Immature natural killer cell (primary cell): ENCODE measurements around the gene TMEM51. TPM values are rescaled to one million over a fixed set of nuclear protein-coding genes. Genes with fewer than 3 reads are reported as not detected.

ENCODE experiments used
- DNase-seq, 3 donors: peaks; one replicate each; pipeline ENCODE4 v3.0.0; 2022; ENCODE audit warnings: mixed read lengths in 1 of 3
- H3K27ac Mint-ChIP-seq, 6 donors: one replicate each; pipeline ENCODE4 v1.8.0; 2020; ENCODE audit warnings: mixed read lengths in 6 of 6, mild to moderate bottlenecking in 5 of 6, inconsistent platforms in 4 of 6, moderate library complexity in 3 of 6
- H3K27me3 Mint-ChIP-seq, 3 donors: one replicate each; pipeline ENCODE4 v1.8.0; 2020 to 2021; ENCODE audit warnings: low read depth in 3 of 3, mild to moderate bottlenecking in 3 of 3, mixed read lengths in 3 of 3, moderate library complexity in 3 of 3, inconsistent platforms in 1 of 3
- H3K36me3 Mint-ChIP-seq, 3 donors: one replicate each; pipeline ENCODE4 v1.8.0; 2020; ENCODE audit warnings: mixed read lengths in 3 of 3, inconsistent platforms in 2 of 3, mild to moderate bottlenecking in 2 of 3
- H3K4me1 Mint-ChIP-seq, 2 donors: one replicate each; pipeline ENCODE4 v1.8.0; 2020; ENCODE audit warnings: inconsistent platforms in 2 of 2, mild to moderate bottlenecking in 2 of 2, mixed read lengths in 2 of 2, moderate library complexity in 1 of 2
- H3K4me3 Mint-ChIP-seq, 5 donors: one replicate each; pipeline ENCODE4 v1.8.0; 2020; ENCODE audit warnings: mild to moderate bottlenecking in 5 of 5, mixed read lengths in 5 of 5, inconsistent platforms in 3 of 5, moderate library complexity in 3 of 5
- H3K9me3 Mint-ChIP-seq, 6 donors: one replicate each; pipeline ENCODE4 v1.8.0; 2020; ENCODE audit warnings: mild to moderate bottlenecking in 6 of 6, mixed read lengths in 6 of 6, inconsistent platforms in 4 of 6, moderate library complexity in 3 of 6
- polyA plus RNA-seq, 3 donors: library from polyadenylated mRNA; unstranded; fragments of 300-500 nt; fragmentation: Illumina TruSeq; gene quantifications; one replicate each; pipeline ENCODE4 v1.2.3, GENCODE V29; 2021

TMEM51 gene
- polyA plus RNA-seq, 3 donors from 2014 or later = not detected

DNA sequence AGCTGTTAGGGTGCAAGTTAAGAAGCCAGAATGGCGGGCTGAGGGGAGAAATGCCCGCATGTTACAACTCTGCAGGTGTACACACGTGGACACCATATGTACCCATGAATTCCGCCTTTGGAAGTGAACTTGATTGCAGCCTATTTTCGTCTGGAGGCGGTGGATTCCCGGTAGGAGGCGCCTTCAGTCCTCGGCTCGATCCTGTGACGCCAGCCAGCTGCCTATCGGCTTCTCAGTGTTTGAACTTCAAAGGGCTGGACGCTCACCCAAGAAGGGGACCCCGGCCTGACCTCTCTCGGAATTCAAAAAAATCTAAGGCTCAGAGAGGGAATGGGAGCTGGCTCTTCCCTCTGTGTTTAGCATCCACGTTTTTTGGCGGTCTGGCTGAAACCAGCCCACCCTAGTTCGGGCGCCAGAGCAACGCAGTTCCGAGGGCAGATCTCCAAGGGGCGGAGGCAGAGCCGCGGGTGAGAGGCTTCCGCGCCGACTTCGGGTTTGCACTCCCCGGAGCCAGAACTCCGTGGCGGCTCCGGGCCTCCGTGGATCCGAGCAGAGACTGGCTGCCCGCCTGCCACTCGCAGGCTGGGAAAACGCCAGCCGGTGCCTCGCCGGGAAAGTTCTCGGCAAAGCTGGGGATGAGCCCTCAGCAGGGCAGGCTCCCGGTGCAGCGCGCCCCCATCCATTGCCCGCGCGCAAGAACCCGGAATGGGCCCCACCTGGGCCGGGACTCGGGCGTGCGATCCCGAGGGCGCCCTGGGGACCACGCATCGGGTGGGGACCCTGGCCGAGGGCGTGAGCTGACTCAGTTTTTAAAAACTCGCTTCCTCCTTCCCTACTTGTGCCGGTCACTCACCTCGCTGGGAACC, 996 bp upstream of the TMEM51 start:
- Mint-ChIP-seq H3K27ac (peak overlapping the region in 1 of 6 donors; percentile 58), H3K27me3 (peaks cover 9 to 26% (median 16%) of the 10 kb centered on the region in 3 donors)

DNA sequence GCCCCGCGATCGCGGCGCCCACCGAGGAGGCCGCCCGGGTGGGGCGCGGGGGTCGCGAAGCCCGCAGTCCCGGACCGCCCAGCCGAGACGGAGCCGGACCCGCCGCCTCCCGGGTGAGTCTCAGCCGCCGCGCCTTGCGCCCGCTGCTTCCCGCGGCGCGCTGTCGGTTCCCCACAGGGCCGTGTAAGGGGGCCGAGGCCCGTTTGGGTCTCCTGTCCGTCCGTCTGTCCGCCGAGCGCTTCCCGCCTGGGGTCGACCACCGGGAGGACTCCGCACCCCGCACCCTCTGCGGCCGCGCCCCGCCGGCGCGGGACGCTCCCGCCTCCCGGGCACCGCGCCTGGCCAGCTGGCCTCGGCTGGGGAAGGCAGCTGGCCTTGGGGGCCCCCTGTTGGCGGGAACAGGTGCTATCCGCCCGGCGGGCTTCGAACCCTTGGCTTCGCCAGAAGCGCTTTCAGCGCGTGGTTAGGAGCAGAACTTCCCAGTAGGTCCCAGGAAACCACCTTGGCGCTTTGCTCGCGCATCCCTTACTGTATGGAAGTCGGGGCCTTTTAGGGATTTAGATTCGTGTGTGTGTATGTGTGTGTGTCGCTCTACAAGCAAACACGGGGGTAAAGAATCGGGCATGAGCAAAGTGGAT, 414 bp downstream of the TMEM51 start:
- H3K27me3 Mint-ChIP-seq = peaks cover 9 to 21% (median 16%) of the 10 kb centered on the region in 3 donors
- H3K9me3 Mint-ChIP-seq = no peaks in the 10 kb centered on the region
- peak in 2 of 3 donors; percentile 11 to 13 for DNase-seq
- H3K27ac Mint-ChIP-seq = no peak overlapping the region
- H3K4me3 Mint-ChIP-seq = peak overlapping the region; percentile 50 to 82 (median 68)
- peaks cover 0 to 7% (median 0%) of the 10 kb centered on the region in 3 donors for H3K36me3 Mint-ChIP-seq
- H3K4me1 Mint-ChIP-seq = peaks cover 32 to 34% of the 10 kb centered on the region in 2 donors

More for the DNA sequence above, 996 bp upstream of the TMEM51 start:
- H3K4me1 Mint-ChIP-seq = peaks cover 32 to 34% of the 10 kb centered on the region in 2 donors
- H3K9me3 Mint-ChIP-seq = no peaks in the 10 kb centered on the region
- peak overlapping the region; percentile 33 to 66 (median 48) for H3K4me3 Mint-ChIP-seq
- H3K36me3 Mint-ChIP-seq = peaks cover 0 to 7% (median 0%) of the 10 kb centered on the region in 3 donors
- no peak for DNase-seq

GRCh38 chr1:15154480-15155036, 1.0 kb downstream of the TMEM51 start:
- Mint-ChIP-seq H3K9me3 (no peaks in the 10 kb centered on the region), H3K27me3 (peaks cover 9 to 20% (median 16%) of the 10 kb centered on the region in 3 donors), H3K36me3 (peaks cover 0 to 7% (median 0%) of the 10 kb centered on the region in 3 donors), H3K27ac (no peak overlapping the region), H3K4me1 (peaks cover 32 to 34% of the 10 kb centered on the region in 2 donors), H3K4me3 (peak overlapping the region; percentile 50 to 82 (median 68))
- no peak for DNase-seq

DNA sequence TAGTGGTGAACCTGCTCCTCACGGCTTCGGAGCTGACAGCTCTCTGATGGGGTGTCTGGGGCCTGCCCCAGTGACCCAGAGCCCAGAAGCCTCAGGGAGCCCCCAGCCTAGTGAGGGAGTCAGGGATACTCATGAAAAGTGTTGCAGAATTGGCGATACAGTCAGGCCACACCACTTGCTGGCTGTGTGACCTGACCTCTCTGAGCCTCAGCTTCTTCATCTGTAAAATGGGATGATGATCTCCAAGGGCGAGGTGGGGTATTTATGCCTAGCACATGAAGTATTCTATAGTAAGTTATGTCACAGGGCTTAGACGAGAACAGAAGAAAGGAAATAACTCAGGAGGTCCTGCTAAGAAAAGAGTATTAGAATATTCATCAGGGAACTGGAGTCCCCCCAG, 1.6 kb downstream of the TMEM51 start:
- Mint-ChIP-seq H3K36me3 (peaks cover 0 to 7% (median 0%) of the 10 kb centered on the region in 3 donors), H3K27ac (peak overlapping the region in 2 of 6 donors; percentile 51 to 59), H3K9me3 (no peaks in the 10 kb centered on the region), H3K4me1 (peaks cover 32 to 34% of the 10 kb centered on the region in 2 donors), H3K4me3 (peak overlapping the region in 4 of 5 donors; percentile 33 to 62 (median 50)), H3K27me3 (peaks cover 9 to 16% (median 15%) of the 10 kb centered on the region in 3 donors)
- DNase-seq = no peak

DNA sequence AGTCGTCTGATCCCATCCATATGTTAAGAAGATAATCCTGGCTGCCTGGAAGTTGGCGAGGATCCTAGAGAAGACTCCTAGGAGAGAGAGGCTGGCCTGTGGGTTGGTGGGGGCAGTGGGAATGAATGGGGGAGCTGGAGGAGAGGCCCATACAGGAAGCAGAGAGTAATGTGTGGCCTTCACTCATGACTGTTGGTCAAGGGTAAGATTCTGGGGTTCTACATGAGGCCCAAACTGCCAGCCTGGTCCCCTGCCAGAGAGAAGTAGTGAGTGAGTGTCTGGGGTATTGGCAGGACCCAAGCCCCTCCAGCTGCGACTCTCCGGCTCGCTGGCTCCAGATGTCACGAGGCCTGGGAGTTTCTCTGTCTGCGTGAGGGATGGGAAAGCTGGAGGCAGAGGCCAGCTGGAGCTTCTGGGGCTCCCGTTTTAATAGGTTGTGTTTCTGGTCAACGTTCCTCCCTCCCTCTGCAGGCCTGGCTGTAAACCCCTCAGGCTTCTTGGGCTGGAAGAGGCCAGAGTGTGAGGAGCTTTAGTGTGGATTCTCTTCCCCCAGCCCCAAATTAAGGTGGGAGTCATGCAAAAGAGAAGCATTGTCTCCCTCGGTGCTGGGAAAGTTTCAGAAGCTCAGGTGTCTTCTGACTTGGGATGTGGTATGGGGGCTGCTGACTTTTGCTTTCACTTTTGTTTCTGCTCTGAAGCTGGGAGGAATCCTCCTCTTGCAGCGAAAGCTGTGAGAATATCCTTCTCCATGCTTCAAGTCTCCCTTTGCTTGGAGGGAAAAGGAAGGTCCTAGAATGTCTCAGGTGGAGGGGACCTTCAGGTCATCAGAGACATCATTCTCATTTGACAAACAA, 2.6 kb downstream of the TMEM51 start:
- Mint-ChIP-seq H3K36me3 (peaks cover 0 to 5% (median 0%) of the 10 kb centered on the region in 3 donors), H3K4me3 (peak overlapping the region; percentile 27 to 79 (median 75)), H3K27me3 (peaks cover 9 to 14% (median 10%) of the 10 kb centered on the region in 3 donors), H3K9me3 (no peaks in the 10 kb centered on the region), H3K4me1 (peaks cover 32 to 34% of the 10 kb centered on the region in 2 donors), H3K27ac (peak overlapping the region in 2 of 6 donors; percentile 65 to 74)
- peak in 1 of 3 donors; percentile 16 for DNase-seq

DNA sequence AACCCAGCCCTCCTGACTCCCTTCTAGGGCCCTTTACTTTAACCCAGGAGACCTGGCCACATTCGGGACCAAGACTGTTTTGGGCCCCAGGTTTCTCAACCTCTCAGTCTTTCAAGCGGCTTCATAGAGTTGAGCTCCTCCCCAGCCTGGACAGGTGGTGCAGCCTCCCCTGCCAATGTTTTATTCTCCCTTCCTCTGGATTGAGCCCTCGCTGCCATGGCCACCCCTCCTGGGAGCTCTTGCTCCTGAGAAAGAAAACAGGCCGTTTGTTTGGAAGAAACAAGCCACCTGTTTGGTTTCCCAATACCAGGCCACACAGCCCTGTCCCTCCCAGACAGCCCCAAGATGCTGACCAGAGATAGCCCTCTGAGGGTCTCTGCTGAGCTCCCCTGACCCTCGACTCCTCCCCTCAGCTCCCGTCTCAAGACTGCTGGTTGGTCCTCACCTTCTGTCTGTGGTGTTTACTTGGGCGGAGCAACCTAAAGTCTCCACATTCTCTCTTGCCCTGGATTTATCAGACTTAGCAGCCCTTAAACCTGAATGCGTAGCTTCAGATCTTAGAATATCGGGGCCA, 3.3 kb downstream of the TMEM51 start:
- Mint-ChIP-seq H3K36me3 (peaks cover 0 to 4% (median 0%) of the 10 kb centered on the region in 3 donors), H3K27ac (peak overlapping the region in 2 of 6 donors; percentile 65 to 74), H3K27me3 (peaks cover 7 to 11% (median 8%) of the 10 kb centered on the region in 3 donors), H3K4me3 (peak overlapping the region in 3 of 5 donors; percentile 75 to 79 (median 77)), H3K4me1 (peaks cover 32 to 34% of the 10 kb centered on the region in 2 donors), H3K9me3 (no peaks in the 10 kb centered on the region)
- DNase-seq = no peak

- peaks cover 0 to 4% (median 0%) of the 10 kb centered on the region in 3 donors for H3K36me3 Mint-ChIP-seq
- peaks cover 0 to 8% (median 5%) of the 10 kb centered on the region in 3 donors for H3K27me3 Mint-ChIP-seq
- no peak for DNase-seq
- H3K27ac Mint-ChIP-seq = no peak overlapping the region
- H3K4me1 Mint-ChIP-seq = peaks cover 29 to 30% of the 10 kb centered on the region in 2 donors
- H3K9me3 Mint-ChIP-seq = no peaks in the 10 kb centered on the region
- peak overlapping the region in 1 of 5 donors; percentile 20 for H3K4me3 Mint-ChIP-seq
Measured at GRCh38 chr1:15157524-15158399, 4.2 kb downstream of the TMEM51 start.

DNA sequence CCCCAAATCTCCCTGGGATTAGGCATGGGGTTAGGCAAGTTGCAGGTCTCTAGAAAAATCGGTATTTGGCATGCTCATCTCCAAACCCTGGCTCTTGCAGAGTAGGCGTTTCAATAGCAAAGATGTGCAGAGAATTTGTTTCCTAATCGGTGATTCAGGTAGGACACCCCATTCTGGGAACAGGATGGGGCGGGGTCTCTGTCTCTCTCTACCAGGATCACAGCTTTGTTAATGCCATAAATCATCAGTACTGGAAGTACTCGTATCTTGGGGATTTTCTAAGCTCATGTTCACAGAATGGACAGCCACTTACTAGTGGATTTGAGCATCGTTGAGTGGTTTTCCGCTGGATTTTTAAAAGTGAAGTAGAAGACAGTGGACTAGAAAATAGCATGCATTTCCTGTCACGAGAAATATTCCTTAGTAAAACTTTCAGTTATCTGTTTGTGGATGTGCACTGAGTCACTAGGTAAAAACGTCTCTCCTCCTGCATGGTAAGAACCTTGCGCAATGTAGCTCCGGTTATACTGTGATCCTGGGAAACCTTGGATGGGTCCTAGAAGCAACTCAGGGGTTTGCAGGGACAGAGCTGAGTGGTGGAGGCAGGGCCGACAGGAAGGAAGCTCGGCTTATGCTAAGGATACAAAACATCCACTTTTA, 5.1 kb downstream of the TMEM51 start:
- DNase-seq = no peak
- H3K4me3 Mint-ChIP-seq = no peak overlapping the region
- no peaks in the 10 kb centered on the region for H3K9me3 Mint-ChIP-seq
- peaks cover 26 to 29% of the 10 kb centered on the region in 2 donors for H3K4me1 Mint-ChIP-seq
- H3K27me3 Mint-ChIP-seq = peaks cover 0 to 8% (median 5%) of the 10 kb centered on the region in 3 donors
- H3K36me3 Mint-ChIP-seq = peaks cover 0 to 4% (median 0%) of the 10 kb centered on the region in 3 donors
- no peak overlapping the region for H3K27ac Mint-ChIP-seq

DNA sequence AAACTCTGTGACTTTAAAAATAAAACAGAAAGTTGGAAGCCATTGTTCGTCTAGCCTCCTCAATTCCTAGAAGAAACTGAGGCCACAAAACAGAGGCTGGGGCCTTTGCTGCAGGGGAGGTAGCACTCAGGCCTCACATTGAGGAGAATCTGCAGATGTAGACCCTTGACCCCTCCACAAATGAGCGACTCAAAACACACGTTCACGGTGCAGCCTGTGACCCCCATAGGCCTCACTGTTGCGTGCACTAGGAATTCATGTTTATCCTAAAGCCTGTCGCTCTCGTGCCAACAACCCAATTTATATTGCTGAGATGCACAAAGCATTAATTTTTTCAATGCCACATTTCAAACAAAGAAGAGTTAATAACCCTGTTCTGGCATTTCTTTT, 5.6 kb downstream of the TMEM51 start:
- Mint-ChIP-seq H3K4me1 (peaks cover 24 to 27% of the 10 kb centered on the region in 2 donors), H3K4me3 (no peak overlapping the region), H3K9me3 (no peaks in the 10 kb centered on the region), H3K27ac (no peak overlapping the region), H3K36me3 (peaks cover 0 to 4% (median 0%) of the 10 kb centered on the region in 3 donors), H3K27me3 (peaks cover 0 to 7% (median 5%) of the 10 kb centered on the region in 3 donors)
- DNase-seq = no peak

DNA sequence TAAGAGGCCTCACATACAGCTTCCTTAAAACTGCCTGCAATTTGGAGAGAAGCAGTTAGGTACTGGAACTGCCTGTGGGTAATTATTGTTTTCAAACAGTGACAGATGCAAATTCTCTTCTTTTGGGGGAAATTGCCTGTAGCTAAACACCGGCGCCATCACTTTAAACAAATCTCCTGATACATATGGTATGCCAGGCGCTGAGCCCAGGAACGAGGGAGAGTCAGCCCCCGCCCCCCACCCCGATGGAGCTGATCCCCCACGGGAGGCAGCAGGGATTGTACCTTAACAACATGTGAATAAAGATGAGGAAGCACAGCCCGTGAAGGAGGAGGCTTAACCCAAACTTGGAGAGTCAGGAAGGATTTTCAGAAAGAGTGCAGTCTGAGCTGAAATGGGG, 7.1 kb downstream of the TMEM51 start:
- Mint-ChIP-seq H3K36me3 (no peaks in the 10 kb centered on the region), H3K4me1 (peaks cover 13 to 15% of the 10 kb centered on the region in 2 donors), H3K27me3 (peaks cover 0 to 1% (median 0%) of the 10 kb centered on the region in 3 donors), H3K9me3 (no peaks in the 10 kb centered on the region), H3K27ac (no peak overlapping the region), H3K4me3 (no peak overlapping the region)
- DNase-seq = no peak

DNA sequence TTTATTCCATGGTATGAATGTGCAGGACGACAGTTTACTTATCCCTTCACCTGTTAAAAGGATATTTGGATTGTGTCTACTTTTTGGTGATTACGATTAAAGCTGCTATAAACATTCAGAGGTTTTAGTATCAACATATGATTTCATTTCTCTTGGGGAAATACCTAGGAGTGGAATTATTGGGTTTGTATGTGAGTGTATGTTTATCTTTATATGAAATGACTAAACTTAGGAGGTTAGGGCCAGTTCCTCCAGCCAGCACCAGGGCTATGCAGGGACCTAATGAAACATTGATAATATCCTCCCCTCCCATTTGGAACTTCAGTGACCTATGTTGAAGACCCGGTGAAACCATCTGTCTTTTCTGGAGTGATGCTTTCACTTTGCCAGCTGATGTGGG, 13.8 kb downstream of the TMEM51 start:
- H3K4me3 Mint-ChIP-seq = no peak overlapping the region
- peaks cover 1 to 5% (median 2%) of the 10 kb centered on the region in 3 donors for H3K27me3 Mint-ChIP-seq
- H3K9me3 Mint-ChIP-seq = no peaks in the 10 kb centered on the region
- no peaks in the 10 kb centered on the region for H3K36me3 Mint-ChIP-seq
- peaks cover 2 to 3% of the 10 kb centered on the region in 2 donors for H3K4me1 Mint-ChIP-seq
- no peak overlapping the region for H3K27ac Mint-ChIP-seq
- no peak for DNase-seq
